Measurements from ENCODE around the gene HS2ST1. TPM values are rescaled to one million over a fixed set of nuclear protein-coding genes. Genes with fewer than 3 reads are reported as not detected.

HS2ST1 gene
- total RNA-seq, 1 experiment from 2014 or later, result 30.1 TPM

- no TSS peak for BruUV-seq (replicated peaks)
- Histone ChIP-seq H3K27me3 (ENCODE audit: insufficient read depth, low read length) (no peaks in the 10 kb centered on the region), H3K9me2 (ENCODE audit: insufficient read depth) (no peaks in the 10 kb centered on the region), H3K9me3 (ENCODE audit: control insufficient read depth in 1 of 2, insufficient read depth in 1 of 2, low read depth in 1 of 2, low read length in 2 of 2) (no peaks in the 10 kb centered on the region), H3K4me3 (replicated peaks in 1 of 2; ENCODE audit: low read depth in 1 of 2, low read length in 2 of 2) (no peak overlapping the region), H3K4me2 (ENCODE audit: low read length) (no peak overlapping the region), H3K4me1 (ENCODE audit: control insufficient read depth in 1 of 2, insufficient read depth in 2 of 2, low read length in 2 of 2) (no peaks in the 10 kb centered on the region), H4K20me1 (ENCODE audit: insufficient read depth) (no peaks in the 10 kb centered on the region), H3K9ac (ENCODE audit: low read length) (no peak overlapping the region), H3K79me2 (ENCODE audit: insufficient read depth, low read length) (no peaks in the 10 kb centered on the region), H3K27ac (ENCODE audit: low read depth, low read length) (no peak overlapping the region), H3K36me3 (ENCODE audit: control insufficient read depth in 1 of 2, insufficient read depth in 2 of 2, low read length in 2 of 2) (no peaks in the 10 kb centered on the region), H2AFZ (ENCODE audit: low read depth, low read length, poor library complexity, severe bottlenecking) (no peak overlapping the region)
- POLR2A ChIA-PET, result no interaction called here
- intact Hi-C loops (cut with micrococcal nuclease), result no loop called here
- CTCF ChIA-PET, result no interaction called here
- DNase-seq (ENCODE audit: low read depth, low spot score) (no peak), ATAC-seq (no peak)
- TF ChIP-seq MAX (IDR thresholded peaks at IDR 0.05), result no peak
- no peak for TF ChIP-seq CEBPB (IDR thresholded peaks at IDR 0.05; ENCODE audit: low read depth)
- TF ChIP-seq EZH2 (IDR thresholded peaks at IDR 0.05), result no peak
- TF ChIP-seq ELF1 (IDR thresholded peaks at IDR 0.05; ENCODE audit: borderline replicate concordance, low read depth), result no peak
- TF ChIP-seq ATF3 (IDR thresholded peaks at IDR 0.05), result no peak
- RAD21 ChIA-PET (ENCODE audit: low non-redundant PET in 1 of 2, low total read pairs in 2 of 2, uncharacterized antibody in 2 of 2, unreplicated experiment in 2 of 2), result no interaction called here
Observed at GRCh38 chr1:87045761-87046304, 131.4 kb downstream of the HS2ST1 start.

- H3K36me3 ChIP-seq (ENCODE audit: control insufficient read depth in 1 of 2, insufficient read depth in 2 of 2, low read length in 2 of 2), result no peaks in the 10 kb centered on the region
- RAD21 ChIA-PET (ENCODE audit: low non-redundant PET in 1 of 2, low total read pairs in 2 of 2, uncharacterized antibody in 2 of 2, unreplicated experiment in 2 of 2), result no interaction called here
- H2AFZ ChIP-seq (ENCODE audit: low read depth, low read length, poor library complexity, severe bottlenecking), result no peak overlapping the region
- intact Hi-C loops (cut with micrococcal nuclease), result no loop called here
- H3K4me1 ChIP-seq (ENCODE audit: control insufficient read depth in 1 of 2, insufficient read depth in 2 of 2, low read length in 2 of 2), result no peaks in the 10 kb centered on the region
- no peak for DNase-seq (ENCODE audit: low read depth, low spot score)
- H3K79me2 ChIP-seq (ENCODE audit: insufficient read depth, low read length), result no peaks in the 10 kb centered on the region
- POLR2A ChIA-PET, result no interaction called here
- BruUV-seq (replicated peaks), result no TSS peak
- no peaks in the 10 kb centered on the region for H3K9me2 ChIP-seq (ENCODE audit: insufficient read depth)
- CTCF ChIA-PET, result no interaction called here
- H3K9me3 ChIP-seq (ENCODE audit: control insufficient read depth in 1 of 2, insufficient read depth in 1 of 2, low read depth in 1 of 2, low read length in 2 of 2), result no peaks in the 10 kb centered on the region
- no peaks in the 10 kb centered on the region for H4K20me1 ChIP-seq (ENCODE audit: insufficient read depth)
- no peak overlapping the region for H3K4me3 ChIP-seq (replicated peaks in 1 of 2; ENCODE audit: low read depth in 1 of 2, low read length in 2 of 2)
- H3K9ac ChIP-seq (ENCODE audit: low read length), result no peak overlapping the region
- H3K27ac ChIP-seq (ENCODE audit: low read depth, low read length), result no peak overlapping the region
- no peak overlapping the region for H3K4me2 ChIP-seq (ENCODE audit: low read length)
- H3K27me3 ChIP-seq (ENCODE audit: insufficient read depth, low read length), result no peaks in the 10 kb centered on the region
- ATAC-seq, result no peak
- TF ChIP-seq JUND (IDR thresholded peaks at IDR 0.05) (no peak), SIN3A (IDR thresholded peaks at IDR 0.05; ENCODE audit: low read depth) (no peak), RAD21 (IDR thresholded peaks at IDR 0.05; ENCODE audit: low read depth) (no peak), CBX3 (IDR thresholded peaks at IDR 0.05; ENCODE audit: low read depth) (no peak), POLR2AphosphoS5 (IDR thresholded peaks at IDR 0.05; ENCODE audit: low read depth, low read length) (no peak), EZH2phosphoT487 (IDR thresholded peaks at IDR 0.05; ENCODE audit: borderline replicate concordance) (no peak), ZBTB33 (IDR thresholded peaks at IDR 0.05; ENCODE audit: extremely low read depth, insufficient replicate concordance, low read length) (no peak), FOSL1 (IDR thresholded peaks at IDR 0.05; ENCODE audit: low read depth) (no peak), CTCF (IDR thresholded peaks at IDR 0.05 in 2 of 3, conservative IDR thresholded peaks at IDR 0.05 in 1 of 3; ENCODE audit: borderline replicate concordance in 1 of 3, insufficient read depth in 1 of 3, low read depth in 2 of 3, low read length in 2 of 3) (no peak), EGR1 (IDR thresholded peaks at IDR 0.05; ENCODE audit: low read depth) (no peak), YY1 (IDR thresholded peaks at IDR 0.05; ENCODE audit: extremely low read depth, insufficient replicate concordance, low read depth, low read length) (no peak), CEBPB (IDR thresholded peaks at IDR 0.05; ENCODE audit: low read depth) (no peak), ZNF274 (IDR thresholded peaks at IDR 0.05; ENCODE audit: low read depth, low read length) (no peak), SRF (IDR thresholded peaks at IDR 0.05; ENCODE audit: low read depth) (no peak), TCF7L2 (IDR thresholded peaks at IDR 0.05; ENCODE audit: borderline replicate concordance, extremely low read depth, insufficient read depth, insufficient read length) (no peak)
Observed at GRCh38 chr1:87046951-87047350, 132.5 kb downstream of the HS2ST1 start.

Data from HCT116 (cell line).